K562 (cell line): ENCODE measurements around the gene TCHH. TPM values are rescaled to one million over a fixed set of nuclear protein-coding genes. Genes with fewer than 3 reads are reported as not detected.

Experiments
- ATAC-seq: fragments of 200-7000 bp; cut with Tn5 transposase; 3 replicates; pipeline ENCODE4 v1.9.1; 2020; ENCODE audit warnings: moderate library complexity
- BruUV-seq: library from RNA; stranded (reverse); fragments of 400-500 nt; replicated peaks from 2 replicates; lab custom pipeline; 2021; lab: Mats Ljungman, UMichigan
- CTCF ChIA-PET: fragments of 300-600 bp; formaldehyde crosslinking; extraction: SDS; loops from one replicate; lab custom pipeline; 2021; ENCODE audit warnings: low intra/inter-chr PET ratio; lab: Yijun Ruan, JAX
- POLR2A ChIA-PET: fragments of 300-600, 350-650 bp; sonication (Branson Sonifier 250); formaldehyde crosslinking; extraction: SDS; loops from one replicate; lab custom pipeline; 2021; ENCODE audit warnings: antibody characterized with exemption, inconsistent platforms; lab: Yijun Ruan, JAX
- DNase-seq, 4 experiments: peaks; one replicate each; pipeline versions ENCODE4 v3.0.0 to v3.0.0-alpha.2; 2011 to 2018; ENCODE audit warnings: low spot score in 3 of 4, mixed read lengths in 3 of 4; ENCODE audit errors: extremely low read depth in 1 of 4
- FAIRE-seq: peaks from 2 replicates; lab custom pipeline; 2011; peaks lifted over from hg19 to GRCh38; lab: Jason Lieb, UNC
- H2AFZ ChIP-seq: 2 replicates; pipeline ENCODE4 v1.6.0; 2011; ENCODE audit warnings: low read depth, low read length, control low read depth, inconsistent platforms
- H3K27ac ChIP-seq: fragments of 200-600 bp; 3 replicates; pipeline ENCODE4 v1.8.0; 2011; ENCODE audit warnings: low read depth, mild to moderate bottlenecking, control low read depth, inconsistent platforms, low read length, moderate library complexity, mixed read lengths; ENCODE audit errors: extremely low read depth
- H3K27me3 ChIP-seq, 2 experiments: fragments of 300-600 bp in 1 of 2; 2 replicates in 1 of 2; 3 replicates in 1 of 2; pipeline versions ENCODE4 v1.6.0 to v1.8.0; 2011; ENCODE audit warnings: inconsistent platforms in 2 of 2, low read length in 2 of 2, mild to moderate bottlenecking in 1 of 2, mixed read lengths in 1 of 2, moderate library complexity in 1 of 2; ENCODE audit not compliant: control insufficient read depth in 2 of 2, insufficient read depth in 2 of 2
- H3K36me3 ChIP-seq: fragments of 300-600 bp; 3 replicates; pipeline ENCODE4 v1.8.0; 2011; ENCODE audit warnings: mild to moderate bottlenecking, low read length, inconsistent platforms; ENCODE audit not compliant: control insufficient read depth, insufficient read depth
- H3K4me1 ChIP-seq, 2 experiments: fragments of 200-600 bp in 1 of 2; replicated peaks in 1 of 2; 2 replicates in 1 of 2; 3 replicates in 1 of 2; pipeline versions ENCODE4 v1.5.1 to v1.8.0; 2011; ENCODE audit warnings: inconsistent platforms in 2 of 2, low read length in 2 of 2, mild to moderate bottlenecking in 1 of 2, mixed read lengths in 1 of 2, moderate library complexity in 1 of 2; ENCODE audit not compliant: control insufficient read depth in 2 of 2, insufficient read depth in 2 of 2
- H3K4me2 ChIP-seq: 2 replicates; pipeline ENCODE4 v1.6.1; 2011; ENCODE audit warnings: low read length, control low read depth, inconsistent platforms, mixed read lengths; ENCODE audit not compliant: insufficient read depth
- H3K4me3 ChIP-seq: fragments of 200-600 bp; sonication (generic), shearing (Covaris generic); 2 replicates; pipeline ENCODE4 v1.5.1; 2016; ENCODE audit warnings: control low read depth, inconsistent platforms
- H3K79me2 ChIP-seq: fragments of 200-600 bp; 3 replicates; pipeline ENCODE4 v1.8.0; 2011; ENCODE audit warnings: low read length, inconsistent platforms; ENCODE audit not compliant: control insufficient read depth, insufficient read depth
- H3K9ac ChIP-seq, 2 experiments: 2 replicates each; pipeline versions ENCODE4 v1.6.0 to v1.6.1; 2011; ENCODE audit warnings: low read depth in 2 of 2, low read length in 2 of 2, control low read depth in 1 of 2, inconsistent platforms in 1 of 2, mild to moderate bottlenecking in 1 of 2, mixed read lengths in 1 of 2; ENCODE audit not compliant: insufficient read depth in 1 of 2
- H3K9me1 ChIP-seq: one replicate; pipeline ENCODE4 v1.6.0; 2011; ENCODE audit warnings: inconsistent platforms, mild to moderate bottlenecking, low read length, moderate library complexity; ENCODE audit not compliant: control insufficient read depth, insufficient read depth
- H3K9me3 ChIP-seq: replicated peaks from 2 replicates; pipeline ENCODE4 v1.5.1; 2011; ENCODE audit warnings: low read depth, low read length, inconsistent platforms; ENCODE audit not compliant: control insufficient read depth, insufficient read depth
- H4K20me1 ChIP-seq: replicated peaks from 2 replicates; pipeline ENCODE4 v1.6.1; 2011; ENCODE audit warnings: low read length, inconsistent platforms, mixed read lengths; ENCODE audit not compliant: control insufficient read depth, insufficient read depth
- BRD4 ChIP-seq: fragments of 200-600 bp; sonication (generic); IDR thresholded peaks from 2 replicates; pipeline ENCODE4 v1.6.1; 2017; ENCODE audit warnings: inconsistent platforms
- DPF2 ChIP-seq: fragments of 450-650 bp; IDR thresholded peaks from 2 replicates; pipeline ENCODE4 v1.6.1; 2016
- EWSR1 ChIP-seq: fragments of 450-650 bp; IDR thresholded peaks from 2 replicates; pipeline ENCODE4 v1.6.1; 2018; ENCODE audit warnings: borderline replicate concordance, mild to moderate bottlenecking, low read depth, moderate library complexity; ENCODE audit not compliant: partially characterized antibody
- KLF6 ChIP-seq: fragments of 250-450 bp; sonication (Bioruptor Pico); IDR thresholded peaks from 2 replicates; pipeline ENCODE4 v1.4.0; 2020; ENCODE audit warnings: mild to moderate bottlenecking, moderate library complexity, borderline replicate concordance
- SRSF1 ChIP-seq: fragments of 200-400 bp; formaldehyde crosslinking; IDR thresholded peaks from 2 replicates; pipeline ENCODE4 v1.6.1; 2017; ENCODE audit warnings: mild to moderate bottlenecking, low read depth, low read length, moderate library complexity
- ZBTB17 ChIP-seq: fragments of 450-650 bp; formaldehyde crosslinking; IDR thresholded peaks from 2 replicates; pipeline ENCODE4 v1.4.0; 2020; ENCODE audit warnings: mild to moderate bottlenecking
- ZC3H11A ChIP-seq: IDR thresholded peaks from 2 replicates; pipeline ENCODE4 v1.6.1; 2012; ENCODE audit warnings: low read depth, low read length, improper control_type of control experiment
- ZEB2 ChIP-seq: fragments of 450-650 bp; IDR thresholded peaks from 2 replicates; pipeline ENCODE4 v1.6.1; 2016
- ZNF224 ChIP-seq: sonication (generic); formaldehyde crosslinking; IDR thresholded peaks from 2 replicates; pipeline ENCODE4 v1.8.0; 2022; ENCODE audit warnings: mild to moderate bottlenecking, missing genetic modification reagents
- ZNF717 ChIP-seq: fragments of 250-450 bp; sonication (Bioruptor Pico); IDR thresholded peaks from 2 replicates; pipeline ENCODE4 v1.5.0; 2021
- WGBS: fragments of 100-300 bp; shearing (Covaris generic); methylation state at CpG from one replicate; pipeline ENCODE4 v1.1.6; 2016; ENCODE audit warnings: low coverage, mixed read lengths; ENCODE audit not compliant: insufficient coverage; ENCODE audit errors: missing lambda C conversion rate; 5-methylcytosine and 5-hydroxymethylcytosine counted together
- in situ Hi-C: fragments of 300-500 bp; cut with MboI; formaldehyde crosslinking; loops from 4 replicates; pipeline ENCODE4 v1.15.0; 2018; ENCODE audit warnings: inconsistent platforms, mixed read lengths
- intact Hi-C: fragments of 100-400 bp; cut with micrococcal nuclease; formaldehyde crosslinking; loops from 2 replicates; pipeline ENCODE4 v1.14.2; 2022
- polyA plus RNA-seq, 8 experiments: library from polyadenylated mRNA; depleted of rRNA in 4 of 8; stranded (reverse) in 5 of 8; unstranded in 3 of 8; fragments of >200 nt; fragmentation: Nextera tagmentation in 2 of 8; fragmentation: Illumina TruSeq in 1 of 8; extraction: Ambion mirVana in 2 of 8; extraction: Trizol in 1 of 8; gene quantifications; 2 replicates each; pipeline versions ENCODE4 v1.2.1 to v1.2.3, GENCODE V29; 2011 to 2014; ENCODE audit warnings: inconsistent platforms in 1 of 8, missing spikeins in 1 of 8
- total RNA-seq, 7 experiments: library from RNA; depleted of rRNA in 6 of 7; stranded (reverse); fragments of >200 nt in 6 of 7; fragmentation: Illumina TruSeq in 2 of 7; extraction: Trizol in 2 of 7; gene quantifications; 2 replicates each; pipeline versions ENCODE4 v1.2.1 to v1.2.3, GENCODE V29; 2011 to 2021; ENCODE audit warnings: low replicate concordance in 1 of 7
- TF ChIP-seq, protein P1 (sequence below), 2 experiments: fragments of 450-650 bp; IDR thresholded peaks; 2 replicates each; pipeline ENCODE4 v1.6.1; 2016; ENCODE audit warnings: mild to moderate bottlenecking in 2 of 2, borderline replicate concordance in 1 of 2, low read depth in 1 of 2, moderate library complexity in 1 of 2

TCHH gene
- total and polyA plus RNA-seq, 9 of the 15 experiments (the other 6 are each of a cell fraction or from before 2014, with no cell fraction given) = not detected

- TF ChIP-seq BRD4 = no peak
- TF ChIP-seq, all 486 proteins: peak for 0
Measured at GRCh38 chr1:152164517-152165136, 49.4 kb upstream of the TCHH start (continued).

DNA sequence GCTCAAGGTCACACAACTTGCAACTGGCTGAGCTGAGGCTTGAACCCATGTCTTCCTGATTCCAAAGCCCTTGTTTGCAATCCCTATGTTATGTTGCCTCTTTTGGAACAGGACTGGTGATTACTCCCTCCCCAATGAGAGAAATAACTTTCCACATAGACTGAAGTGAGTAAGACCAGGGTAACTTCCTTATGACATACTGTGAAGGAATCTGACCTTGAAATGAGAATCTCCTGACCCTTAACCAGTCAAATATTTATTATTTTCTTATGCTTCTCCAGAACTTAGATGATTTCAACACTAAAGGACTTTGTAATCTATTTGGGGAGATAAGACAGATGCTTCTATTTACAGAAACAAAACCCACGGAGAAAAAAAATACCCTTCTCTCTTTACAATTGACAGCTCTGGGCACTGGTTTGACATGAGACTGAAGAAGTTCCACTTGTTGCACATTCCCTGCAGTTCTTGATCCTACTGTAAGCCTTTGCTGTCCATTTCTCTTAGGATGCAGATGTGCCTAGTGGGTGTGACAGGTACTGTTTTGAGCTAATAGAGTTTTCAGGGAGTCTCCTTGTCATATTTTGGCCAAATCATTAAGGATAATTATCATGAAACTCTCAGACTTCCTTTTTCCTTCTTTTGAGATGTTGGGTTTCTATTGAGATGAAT lies 47.7 kb upstream of the TCHH start:
- WGBS = 0% methylated on average over 1 of the region's 1 CpG
- Histone ChIP-seq H3K9ac (no peak overlapping the region), H3K4me1 (no peaks in the 10 kb centered on the region), H3K27ac (no peak overlapping the region), H3K36me3 (no peaks in the 10 kb centered on the region), H3K9me3 (no peaks in the 10 kb centered on the region), H3K4me2 (no peak overlapping the region), H3K79me2 (no peaks in the 10 kb centered on the region), H3K9me1 (no peaks in the 10 kb centered on the region), H3K27me3 (no peaks in the 10 kb centered on the region; a peak in 2 of 5 replicates), H4K20me1 (no peaks in the 10 kb centered on the region), H2AFZ (no peak overlapping the region), H3K4me3 (no peak overlapping the region)
- intact Hi-C loops (no loop called here), in situ Hi-C loops (no loop called here)
- no TSS peak for BruUV-seq
- ChIA-PET POLR2A (interaction anchor here (1.4 kb wide), 1 partner anchor 9 kb away, joined by 3 read pairs; no protein-coding TSS in a partner anchor), CTCF (no interaction called here)
- DNase-seq (no peak), ATAC-seq (no peak), FAIRE-seq (no peak)
- TF ChIP-seq KLF6 (CRISPR knock-in tag) (no peak), ZNF224 (no peak), ZNF717 (CRISPR knock-in tag) (no peak), SRSF1 (no peak), ZEB2 (no peak), ZC3H11A (no peak), DPF2 (no peak), EWSR1 (no peak), ZBTB17 (no peak)
- TF ChIP-seq, protein P1, sequence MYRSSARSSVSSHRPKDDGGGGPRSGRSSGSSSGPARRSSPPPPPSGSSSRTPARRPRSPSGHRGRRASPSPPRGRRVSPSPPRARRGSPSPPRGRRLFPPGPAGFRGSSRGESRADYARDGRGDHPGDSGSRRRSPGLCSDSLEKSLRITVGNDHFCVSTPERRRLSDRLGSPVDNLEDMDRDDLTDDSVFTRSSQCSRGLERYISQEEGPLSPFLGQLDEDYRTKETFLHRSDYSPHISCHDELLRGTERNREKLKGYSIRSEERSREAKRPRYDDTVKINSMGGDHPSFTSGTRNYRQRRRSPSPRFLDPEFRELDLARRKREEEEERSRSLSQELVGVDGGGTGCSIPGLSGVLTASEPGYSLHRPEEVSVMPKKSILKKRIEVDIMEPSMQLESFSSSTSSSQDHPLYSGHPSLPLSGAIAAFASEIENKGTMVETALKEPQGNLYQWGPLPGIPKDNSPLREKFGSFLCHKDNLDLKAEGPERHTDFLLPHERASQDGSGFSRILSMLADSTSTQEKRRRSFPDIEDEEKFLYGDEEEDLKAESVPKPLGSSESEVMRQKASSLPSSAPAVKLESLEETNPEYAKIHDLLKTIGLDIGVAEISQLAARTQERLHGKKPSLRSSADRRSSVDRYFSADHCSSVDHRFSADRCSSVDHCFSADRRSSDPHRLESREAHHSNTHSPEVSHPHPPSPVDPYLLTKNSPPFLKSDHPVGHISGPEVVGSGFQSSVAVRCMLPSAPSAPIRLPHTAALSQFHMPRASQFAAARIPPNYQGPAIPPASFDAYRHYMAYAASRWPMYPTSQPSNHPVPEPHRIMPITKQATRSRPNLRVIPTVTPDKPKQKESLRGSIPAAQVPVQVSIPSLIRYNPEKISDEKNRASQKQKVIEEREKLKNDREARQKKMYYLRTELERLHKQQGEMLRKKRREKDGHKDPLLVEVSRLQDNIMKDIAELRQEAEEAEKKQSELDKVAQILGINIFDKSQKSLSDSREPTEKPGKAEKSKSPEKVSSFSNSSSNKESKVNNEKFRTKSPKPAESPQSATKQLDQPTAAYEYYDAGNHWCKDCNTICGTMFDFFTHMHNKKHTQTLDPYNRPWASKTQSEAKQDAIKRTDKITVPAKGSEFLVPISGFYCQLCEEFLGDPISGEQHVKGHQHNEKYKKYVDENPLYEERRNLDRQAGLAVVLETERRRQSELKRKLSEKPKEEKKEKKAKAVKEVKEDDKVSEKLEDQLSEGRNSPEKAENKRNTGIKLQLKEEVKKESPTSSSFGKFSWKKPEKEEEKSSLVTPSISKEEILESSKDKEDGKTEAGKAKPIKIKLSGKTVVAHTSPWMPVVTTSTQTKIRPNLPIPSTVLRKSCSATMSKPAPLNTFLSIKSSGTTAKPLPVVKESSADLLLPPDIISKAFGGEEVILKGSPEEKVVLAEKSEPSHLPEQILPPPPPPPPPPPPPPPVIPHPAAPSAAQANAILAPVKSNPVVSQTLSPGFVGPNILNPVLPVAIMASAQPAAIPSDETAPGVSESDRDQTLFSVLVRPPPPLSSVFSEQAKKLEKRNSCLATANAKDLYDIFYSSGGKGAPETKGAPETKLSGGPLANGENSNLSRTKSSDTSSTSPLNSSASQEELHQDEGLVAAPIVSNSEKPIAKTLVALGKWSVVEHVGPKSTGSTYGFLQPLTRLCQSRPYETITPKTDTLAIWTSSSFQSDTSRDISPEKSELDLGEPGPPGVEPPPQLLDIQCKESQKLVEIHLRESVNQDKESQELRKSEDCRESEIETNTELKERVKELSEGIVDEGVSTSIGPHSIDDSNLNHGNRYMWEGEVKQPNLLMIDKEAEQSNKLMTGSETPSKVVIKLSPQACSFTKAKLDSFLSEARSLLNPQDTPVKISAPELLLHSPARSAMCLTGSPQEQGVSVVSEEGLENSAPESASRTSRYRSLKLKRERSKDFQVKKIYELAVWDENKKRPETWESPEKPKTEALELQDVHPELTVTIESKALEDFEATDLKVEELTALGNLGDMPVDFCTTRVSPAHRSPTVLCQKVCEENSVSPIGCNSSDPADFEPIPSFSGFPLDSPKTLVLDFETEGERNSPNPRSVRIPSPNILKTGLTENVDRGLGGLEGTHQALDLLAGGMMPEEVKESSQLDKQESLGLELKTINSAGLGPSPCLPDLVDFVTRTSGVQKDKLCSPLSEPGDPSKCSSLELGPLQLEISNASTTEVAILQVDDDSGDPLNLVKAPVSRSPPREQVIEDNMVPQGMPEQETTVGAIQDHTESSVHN (IDR thresholded peaks at IDR 0.05; ENCODE audit: borderline replicate concordance in 1 of 2, low read depth in 1 of 2) = no peak
